CD4-positive, alpha-beta T cell treated with Interleukin-2 at 100 ng/mL for 4 hours (primary cell): ENCODE data around the gene RNU2-63P.
A peak's percentile ranks its signal among the peaks of the same experiment; 100 is the strongest.
"Not testable (repeated sequence)": the region's sequence is repeated elsewhere in the genome, so short reads cannot be mapped to it uniquely, and the experiment has no call there.

Experiments
- DNase-seq: peaks from one replicate; pipeline ENCODE4 v3.0.0-alpha.2; 2020; ENCODE audit warnings: low spot score

RNU2-63P gene

GRCh38 chr2:88016086-88016959 is at the start of gene RNU2-63P:
TSS of gene RNU2-63P (minus strand) at chr2:88016547.
- peak; percentile 73 for DNase-seq

- no peak for DNase-seq
These were observed 44.9 kb upstream of the RNU2-63P start for GRCh38 chr2:88061295-88061694.

GRCh38 chr2:88060907-88061275 is 44.5 kb upstream of the RNU2-63P start:
- no peak for DNase-seq

GRCh38 chr2:88059979-88060906 is 43.9 kb upstream of the RNU2-63P start:
- peak; percentile 60 for DNase-seq

- no peak for DNase-seq
These were observed 41.8 kb upstream of the RNU2-63P start for GRCh38 chr2:88058191-88058590.

GRCh38 chr2:88057437-88057844 is 41.1 kb upstream of the RNU2-63P start:
- no peak for DNase-seq

GRCh38 chr2:88055371-88056128 is 39.2 kb upstream of the RNU2-63P start, which contains the start of gene KRCC1:
TSS of gene KRCC1 (minus strand) at chr2:88055783. CDS start at chr2:88028563, 27,220 bp downstream.
- peak; percentile 96 for DNase-seq

- DNase-seq: peak; percentile 6
These were observed 38.5 kb upstream of the RNU2-63P start for GRCh38 chr2:88054782-88055370.

GRCh38 chr2:88053934-88054781 is 37.8 kb upstream of the RNU2-63P start:
- DNase-seq: no peak

- no peak for DNase-seq
These were observed 36.9 kb upstream of the RNU2-63P start for GRCh38 chr2:88053296-88053695.

GRCh38 chr2:88051792-88052191 is 35.4 kb upstream of the RNU2-63P start:
- DNase-seq: no peak

GRCh38 chr2:88049622-88050021 is 33.3 kb upstream of the RNU2-63P start:
- no peak for DNase-seq

- DNase-seq: no peak
These were observed 32.2 kb upstream of the RNU2-63P start for GRCh38 chr2:88048541-88048940.

- DNase-seq: not testable (repeated sequence)
These were observed 29.2 kb upstream of the RNU2-63P start for GRCh38 chr2:88045561-88045960.

GRCh38 chr2:88042476-88042875 is 26.1 kb upstream of the RNU2-63P start:
- no peak for DNase-seq

GRCh38 chr2:88038263-88039105 is 22.1 kb upstream of the RNU2-63P start:
- DNase-seq: no peak

- no peak for DNase-seq
These were observed 20.3 kb upstream of the RNU2-63P start for GRCh38 chr2:88036606-88037005.

- DNase-seq: no peak
These were observed 19.8 kb upstream of the RNU2-63P start for GRCh38 chr2:88036182-88036581.

GRCh38 chr2:88032070-88032702 is 15.8 kb upstream of the RNU2-63P start:
- no peak for DNase-seq
